ENCODE results near the gene GPC3. TPM values are rescaled to one million over a fixed set of nuclear protein-coding genes. Genes with fewer than 3 reads are reported as not detected.

Gene GPC3
- total RNA-seq, 4 donors from 2014 or later = 1.4 to 5.8 (median 2.7) TPM

DNA sequence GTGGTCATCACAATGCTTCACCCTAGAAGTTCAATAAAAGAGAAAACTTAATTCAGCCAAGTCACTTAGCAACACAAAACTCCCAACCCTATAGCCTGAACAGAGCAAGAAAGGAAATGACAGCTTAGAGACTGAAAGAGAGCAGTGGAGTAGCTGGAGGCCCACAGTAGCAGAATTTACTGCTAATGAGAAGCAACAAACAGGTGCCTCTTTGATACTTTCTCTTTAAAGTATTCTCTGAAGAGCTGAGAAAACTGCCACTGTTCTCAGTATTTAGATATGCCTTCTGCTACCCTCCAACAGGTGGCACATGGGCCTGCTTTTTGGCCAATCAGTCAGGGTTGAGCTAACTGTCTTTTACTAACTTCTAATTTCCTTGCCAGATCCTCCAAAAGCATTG is 240.0 kb downstream of the GPC3 start:
- no peak for DNase-seq
- Histone ChIP-seq H3K36me3 (no peaks in the 10 kb centered on the region), H3K27ac (no peak overlapping the region), H3K9me3 (no peaks in the 10 kb centered on the region), H3K27me3 (no peaks in the 10 kb centered on the region), H3K4me1 (no peaks in the 10 kb centered on the region), H3K4me3 (no peak overlapping the region)
- no peak for ATAC-seq
- in situ Hi-C loops (cut with MboI; ENCODE audit: low sequenced_read_pairs in 4 of 4) (no loop called here), intact Hi-C loops (cut with DNase I; ENCODE audit: low total_unique reads) (no loop called here)
- TF ChIP-seq, protein P1, sequence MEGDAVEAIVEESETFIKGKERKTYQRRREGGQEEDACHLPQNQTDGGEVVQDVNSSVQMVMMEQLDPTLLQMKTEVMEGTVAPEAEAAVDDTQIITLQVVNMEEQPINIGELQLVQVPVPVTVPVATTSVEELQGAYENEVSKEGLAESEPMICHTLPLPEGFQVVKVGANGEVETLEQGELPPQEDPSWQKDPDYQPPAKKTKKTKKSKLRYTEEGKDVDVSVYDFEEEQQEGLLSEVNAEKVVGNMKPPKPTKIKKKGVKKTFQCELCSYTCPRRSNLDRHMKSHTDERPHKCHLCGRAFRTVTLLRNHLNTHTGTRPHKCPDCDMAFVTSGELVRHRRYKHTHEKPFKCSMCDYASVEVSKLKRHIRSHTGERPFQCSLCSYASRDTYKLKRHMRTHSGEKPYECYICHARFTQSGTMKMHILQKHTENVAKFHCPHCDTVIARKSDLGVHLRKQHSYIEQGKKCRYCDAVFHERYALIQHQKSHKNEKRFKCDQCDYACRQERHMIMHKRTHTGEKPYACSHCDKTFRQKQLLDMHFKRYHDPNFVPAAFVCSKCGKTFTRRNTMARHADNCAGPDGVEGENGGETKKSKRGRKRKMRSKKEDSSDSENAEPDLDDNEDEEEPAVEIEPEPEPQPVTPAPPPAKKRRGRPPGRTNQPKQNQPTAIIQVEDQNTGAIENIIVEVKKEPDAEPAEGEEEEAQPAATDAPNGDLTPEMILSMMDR (IDR thresholded peaks at IDR 0.05 in 4 of 5, conservative IDR thresholded peaks at IDR 0.05 in 1 of 5) = no peak

DNA sequence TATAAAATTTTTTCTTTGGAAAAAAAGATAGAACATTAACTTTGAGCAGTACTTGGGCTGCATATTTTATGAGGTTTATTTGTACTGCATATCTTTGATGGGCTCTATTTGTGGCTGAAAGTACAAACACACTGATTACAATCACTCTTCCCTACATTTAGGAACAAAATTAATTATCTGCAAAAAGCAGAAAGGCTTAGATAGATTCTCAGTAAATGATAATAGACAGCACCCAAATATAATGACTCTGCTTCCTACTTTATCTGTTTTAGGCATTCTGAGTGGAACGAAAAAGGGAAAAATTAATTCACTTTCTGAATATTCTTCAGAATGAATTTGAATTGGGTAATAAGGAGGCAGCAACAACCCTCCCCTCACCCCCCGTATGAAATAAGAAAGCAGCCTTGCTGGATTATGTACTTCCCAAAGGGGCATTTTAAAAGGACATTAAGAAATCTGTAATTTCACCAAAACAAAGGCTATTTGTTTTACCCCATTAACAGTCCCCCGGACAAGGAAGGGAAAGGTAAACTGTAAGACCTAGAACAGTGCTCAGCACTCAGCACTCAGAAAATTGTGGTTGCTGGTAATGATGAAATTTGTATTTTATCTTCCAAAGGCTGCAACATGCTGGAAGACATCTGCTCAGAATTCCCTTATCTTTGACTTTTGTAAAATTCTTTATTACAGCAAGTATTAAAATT is 242.6 kb downstream of the GPC3 start:
- H3K4me3 ChIP-seq = no peak overlapping the region

DNA sequence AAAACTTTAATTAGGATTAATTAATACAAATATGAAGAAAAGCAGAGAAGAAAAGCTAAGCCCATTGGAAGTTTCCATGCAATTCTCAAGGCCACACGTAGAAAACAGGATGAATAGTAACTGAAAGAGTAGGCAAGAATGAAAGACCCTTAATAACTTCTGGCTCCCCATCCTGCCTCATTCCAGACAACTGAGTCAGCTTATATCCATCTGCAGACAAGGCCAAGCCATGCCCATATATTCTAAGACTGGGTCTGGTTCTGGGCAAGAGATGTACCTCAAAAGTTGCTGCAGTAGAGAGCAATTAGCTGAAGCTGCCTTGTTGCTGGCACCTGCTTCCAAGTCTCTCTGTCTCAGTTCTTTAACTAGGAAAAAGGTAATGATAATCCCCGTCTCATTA is 244.1 kb downstream of the GPC3 start:
- ATAC-seq = no peak
- intact Hi-C loops (cut with DNase I; ENCODE audit: low total_unique reads) = no loop called here

More for the DNA sequence above, 242.6 kb downstream of the GPC3 start:
- H3K27ac ChIP-seq = no peak overlapping the region
- TF ChIP-seq POLR2A (IDR thresholded peaks at IDR 0.05) = no peak
- TF ChIP-seq, protein P1 (IDR thresholded peaks at IDR 0.05 in 4 of 5, conservative IDR thresholded peaks at IDR 0.05 in 1 of 5) = no peak
- DNase-seq = no peak
- ATAC-seq = no peak
- intact Hi-C loops (cut with DNase I; ENCODE audit: low total_unique reads) (no loop called here), in situ Hi-C loops (cut with MboI; ENCODE audit: low sequenced_read_pairs in 4 of 4) (no loop called here)
- H3K27me3 ChIP-seq = no peaks in the 10 kb centered on the region
- no peaks in the 10 kb centered on the region for H3K36me3 ChIP-seq
- H3K4me1 ChIP-seq = no peaks in the 10 kb centered on the region
- no peaks in the 10 kb centered on the region for H3K9me3 ChIP-seq

DNA sequence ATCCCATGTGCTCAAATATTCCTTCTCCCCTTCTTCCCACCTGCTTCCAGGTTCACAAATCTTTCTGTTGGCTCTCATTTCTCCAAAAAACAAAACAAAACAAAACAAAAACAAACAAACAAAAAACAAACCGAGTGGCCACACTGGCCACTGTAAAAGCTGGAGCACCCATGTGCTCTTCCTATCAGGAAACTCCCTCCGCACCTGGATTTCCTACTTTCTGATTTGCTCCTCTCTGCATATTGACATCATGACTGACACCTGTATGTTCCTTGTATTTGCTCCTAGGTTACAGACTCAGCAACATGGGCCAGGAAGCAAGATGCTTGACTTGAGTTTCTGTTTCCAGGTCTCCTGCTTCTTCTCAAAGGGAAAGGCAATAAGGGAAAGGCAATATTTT is 258.8 kb downstream of the GPC3 start:
- in situ Hi-C loops (cut with MboI; ENCODE audit: low sequenced_read_pairs in 4 of 4) = no loop called here
- intact Hi-C loops (cut with DNase I; ENCODE audit: low total_unique reads) = no loop called here
- Histone ChIP-seq H3K9me3 (no peaks in the 10 kb centered on the region), H3K36me3 (no peaks in the 10 kb centered on the region), H3K4me1 (no peaks in the 10 kb centered on the region), H3K4me3 (no peak overlapping the region), H3K27ac (no peak overlapping the region), H3K27me3 (no peaks in the 10 kb centered on the region)
- no peak for ATAC-seq
- TF ChIP-seq, protein P1 (IDR thresholded peaks at IDR 0.05 in 4 of 5, conservative IDR thresholded peaks at IDR 0.05 in 1 of 5) = no peak
- no peak for TF ChIP-seq POLR2A (IDR thresholded peaks at IDR 0.05)
- DNase-seq = no peak

More for the DNA sequence above, 244.1 kb downstream of the GPC3 start:
- in situ Hi-C loops (cut with MboI; ENCODE audit: low sequenced_read_pairs in 4 of 4) = no loop called here
- Histone ChIP-seq H3K9me3 (no peaks in the 10 kb centered on the region), H3K4me3 (no peak overlapping the region), H3K4me1 (no peaks in the 10 kb centered on the region), H3K27ac (no peak overlapping the region), H3K36me3 (no peaks in the 10 kb centered on the region), H3K27me3 (no peaks in the 10 kb centered on the region)
- DNase-seq = no peak
- no peak for TF ChIP-seq POLR2A (IDR thresholded peaks at IDR 0.05)
- TF ChIP-seq, protein P1 (IDR thresholded peaks at IDR 0.05 in 4 of 5, conservative IDR thresholded peaks at IDR 0.05 in 1 of 5) = no peak

DNA sequence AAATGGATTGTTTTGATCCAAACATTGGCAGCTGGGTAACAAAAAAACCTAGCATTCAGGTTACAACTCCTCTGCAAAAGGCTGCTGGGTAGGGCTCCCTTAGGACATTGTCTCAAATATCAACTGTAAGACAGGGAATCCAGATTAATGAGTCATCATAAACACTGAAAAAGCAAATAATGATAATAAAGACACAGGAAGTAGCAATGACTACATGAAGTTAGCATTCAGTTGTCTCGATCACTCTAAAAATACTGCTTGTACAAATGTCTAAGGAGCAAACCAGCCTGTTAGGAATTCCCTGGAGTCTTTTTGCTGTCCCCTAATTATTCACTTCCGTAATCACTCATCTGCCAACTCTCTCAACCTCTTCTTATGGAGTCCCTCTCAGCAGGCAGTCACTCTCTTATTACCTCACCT is 259.2 kb downstream of the GPC3 start:
- DNase-seq (no peak), ATAC-seq (no peak)
- in situ Hi-C loops (cut with MboI; ENCODE audit: low sequenced_read_pairs in 4 of 4) = no loop called here
- no peaks in the 10 kb centered on the region for H3K36me3 ChIP-seq
- H3K27ac ChIP-seq = no peak overlapping the region
- no peak overlapping the region for H3K4me3 ChIP-seq
- no peaks in the 10 kb centered on the region for H3K9me3 ChIP-seq
- no peaks in the 10 kb centered on the region for H3K27me3 ChIP-seq
- no peaks in the 10 kb centered on the region for H3K4me1 ChIP-seq
- intact Hi-C loops (cut with DNase I; ENCODE audit: low total_unique reads) = no loop called here
- TF ChIP-seq, protein P1 (IDR thresholded peaks at IDR 0.05 in 4 of 5, conservative IDR thresholded peaks at IDR 0.05 in 1 of 5) = no peak
- TF ChIP-seq POLR2A (IDR thresholded peaks at IDR 0.05) = no peak
